Colon (tissue), 2 donors: ENCODE data around the gene YEATS2.

Experiments
- FAIRE-seq: peaks from 2 replicates; lab custom pipeline; 2012; peaks lifted over from hg19 to GRCh38; lab: Jason Lieb, UNC
- donor health status: control.
- donor health status: control.

The YEATS2 gene

DNA sequence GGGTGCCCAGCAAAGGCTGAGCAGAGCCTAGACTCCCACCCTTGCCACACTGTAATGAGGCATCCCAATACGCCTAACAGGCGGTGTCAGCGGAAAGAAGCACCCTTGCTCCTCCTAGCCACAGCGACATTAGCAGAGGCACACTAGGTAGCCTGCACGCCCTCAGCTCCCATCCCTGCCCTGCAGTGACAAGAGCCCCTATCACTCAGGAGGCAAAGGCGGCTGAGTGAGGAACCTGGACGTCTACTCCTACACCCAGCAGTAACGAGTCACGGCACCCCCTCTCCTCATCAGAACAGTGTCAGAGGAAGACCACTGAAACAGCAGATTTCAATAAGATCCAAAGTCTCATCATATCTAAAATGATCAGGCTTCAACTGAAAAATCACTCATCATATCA lies 139.8 kb downstream of the YEATS2 start:
- FAIRE-seq = no peak

DNA sequence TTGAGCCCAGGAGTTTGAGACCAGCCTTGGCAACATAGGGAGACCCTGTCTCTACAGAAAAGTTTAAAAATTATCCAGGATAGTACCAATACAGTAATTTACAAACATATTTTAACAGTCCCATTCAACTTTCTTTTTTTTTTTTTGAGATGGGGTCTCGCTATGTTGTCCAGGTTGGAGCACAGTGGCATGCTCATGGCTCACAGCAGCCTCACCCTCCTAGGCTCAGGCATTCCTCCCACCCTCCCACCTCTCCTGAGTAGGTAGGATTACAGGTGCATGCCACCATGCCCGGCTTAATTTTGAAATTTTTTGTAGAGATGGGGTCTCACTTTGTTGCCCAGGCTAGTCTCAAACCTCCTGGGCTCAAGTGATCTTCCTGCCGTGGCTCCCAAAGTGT lies 140.3 kb downstream of the YEATS2 start:
- FAIRE-seq = no peak

GRCh38 chr3:183839751-183840150 lies 142.2 kb downstream of the YEATS2 start:
- no peak for FAIRE-seq

GRCh38 chr3:183844606-183845005 lies 147.0 kb downstream of the YEATS2 start:
- no peak for FAIRE-seq

GRCh38 chr3:183845090-183845489 lies 147.5 kb downstream of the YEATS2 start:
- no peak for FAIRE-seq

DNA sequence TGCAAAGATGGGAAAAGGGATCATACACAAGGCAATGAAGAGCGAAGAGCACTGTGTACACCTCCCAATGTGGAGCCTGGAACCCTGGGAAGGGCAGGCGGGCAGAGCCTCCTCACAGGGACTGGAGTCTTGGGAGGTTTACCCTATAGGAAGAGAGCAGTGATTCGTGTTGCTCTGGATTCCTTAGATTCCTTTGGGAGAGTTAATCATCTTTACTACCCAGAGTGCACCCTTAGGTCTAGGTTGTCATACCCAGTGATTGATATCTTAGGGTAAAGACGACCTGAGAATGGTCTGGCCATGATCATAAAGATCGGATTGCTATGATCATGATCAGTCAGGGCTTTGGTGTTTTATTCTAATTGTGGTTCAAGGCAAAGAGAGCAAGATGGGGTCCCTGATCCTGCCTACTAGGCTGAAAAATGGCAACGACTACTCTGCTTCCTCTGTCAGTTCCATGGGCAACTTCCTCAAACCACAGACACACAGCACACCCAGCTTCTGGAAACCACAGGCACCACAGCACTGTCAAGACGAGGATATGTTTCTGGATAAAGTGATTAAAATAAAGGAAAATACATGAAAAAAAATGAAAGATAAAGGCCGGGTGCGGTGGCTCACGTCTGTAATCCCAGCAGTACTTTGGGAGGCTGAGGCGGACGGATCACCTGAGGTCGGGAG lies 148.2 kb downstream of the YEATS2 start:
- no peak for FAIRE-seq

DNA sequence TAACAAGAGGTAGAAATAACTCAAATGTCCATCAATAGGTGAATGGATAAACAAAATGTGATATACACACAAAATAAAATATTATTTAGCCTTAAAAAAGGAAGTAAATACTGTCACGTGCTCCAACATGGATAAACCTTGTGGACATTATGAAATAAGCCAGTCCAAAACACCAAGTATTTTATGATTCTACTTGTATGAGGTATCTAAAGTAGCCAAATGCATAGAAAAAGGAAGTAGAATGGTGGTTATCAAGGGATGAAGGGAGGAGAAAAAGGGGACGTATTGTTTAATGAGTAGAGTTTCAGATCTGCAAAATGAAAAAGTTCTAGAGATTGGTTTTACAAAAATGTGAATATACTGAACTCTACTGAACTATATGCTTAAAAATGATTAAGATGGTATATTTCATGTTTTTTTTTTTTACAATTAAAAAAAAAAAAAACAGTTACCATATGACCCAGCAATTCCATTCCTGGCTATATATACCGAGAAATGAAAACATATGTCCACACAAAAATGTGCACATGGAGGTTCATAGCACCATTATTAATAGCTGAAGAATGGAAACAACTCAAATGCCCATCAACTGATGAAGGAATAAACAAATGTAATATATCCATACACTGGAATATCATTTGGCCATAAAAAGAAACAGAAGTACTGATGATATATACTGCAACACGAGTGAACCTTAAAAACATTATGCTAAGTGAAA lies 156.9 kb downstream of the YEATS2 start:
- no peak for FAIRE-seq

DNA sequence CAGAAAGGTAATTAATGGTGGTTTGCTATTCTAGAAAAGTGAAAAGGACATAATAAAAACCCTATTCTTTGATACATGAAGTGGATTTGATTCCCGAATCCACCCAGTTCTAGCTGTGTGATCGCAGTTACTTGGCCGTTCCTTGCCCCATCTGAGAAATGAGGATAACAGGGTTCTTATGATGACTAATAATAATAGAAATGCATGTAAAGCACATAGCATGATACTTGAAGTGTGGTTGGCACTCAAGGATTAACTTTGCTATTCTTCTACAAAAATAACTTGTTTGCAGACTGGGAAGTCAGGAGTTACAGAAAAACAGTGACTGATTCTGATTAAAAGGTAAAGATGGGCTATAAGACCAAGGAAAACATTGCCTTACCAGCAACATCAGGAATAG lies 160.3 kb downstream of the YEATS2 start:
- no peak for FAIRE-seq
